Mucosa of descending colon (tissue), 3 donors: ENCODE results near the gene RMRP. TPM values are rescaled to one million over a fixed set of nuclear protein-coding genes. Genes with fewer than 3 reads are reported as not detected.

Experiments used
- ATAC-seq: fragments of 200-7000 bp; cut with Tn5 transposase; one replicate; pipeline ENCODE4 v1.9.1; 2020; ENCODE audit warnings: mild to moderate bottlenecking, moderate library complexity
- DNase-seq, 3 donors: peaks; one replicate each; pipeline ENCODE4 v3.0.0-alpha.2; 2020
- H3K36me3 ChIP-seq: fragments of 200-600 bp; one replicate; pipeline ENCODE4 v1.8.0; 2021; ENCODE audit warnings: low read depth, mild to moderate bottlenecking
- H3K4me1 ChIP-seq: fragments of 200-600 bp; one replicate; pipeline ENCODE4 v1.8.0; 2021; ENCODE audit warnings: low read depth, mild to moderate bottlenecking
- H3K4me3 ChIP-seq: fragments of 200-600 bp; one replicate; pipeline ENCODE4 v1.8.0; 2021; ENCODE audit warnings: mild to moderate bottlenecking
- H3K9me3 ChIP-seq: fragments of 200-600 bp; one replicate; pipeline ENCODE4 v1.8.0; 2021; ENCODE audit warnings: mild to moderate bottlenecking
- intact Hi-C, 2 donors: fragments of 100-400 bp; cut with DNase I in 1 of 2; cut with micrococcal nuclease in 1 of 2; formaldehyde crosslinking; loops; one replicate each; pipeline versions ENCODE4 v1.11.0 to v1.11.1; 2022; cut with DNase I, micrococcal nuclease
- total RNA-seq, 3 donors: library from RNA; stranded (reverse); fragmentation: NEBNext Ultra II Directional in 2 of 3; extraction: Animal tissue kit (Norgen Biotek cat#: 25700) in 2 of 3; gene quantifications; one replicate each; pipeline versions ENCODE4 v1.2.1 to v1.2.4, GENCODE V29; 2021 to 2023
- TF ChIP-seq, protein P1 (sequence below): fragments of 200-600 bp; IDR thresholded peaks from one replicate; pipeline ENCODE4 v1.8.0; 2022; ENCODE audit warnings: antibody characterized with exemption, mild to moderate bottlenecking
- donor health status: DM: no; HTN: no; CAD: no; lungs with moderate emphysema.
- donor health status: DM: no; HTN: no; CAD: no.
- donor health status: DM: no; HTN: yes; CAD: no.

RMRP gene
- total RNA-seq, 3 donors from 2014 or later = 9,213 to 30,268 (median 19,463) TPM

- DNase-seq (peak in 1 of 3 donors; percentile 35), ATAC-seq (no peak)
- Histone ChIP-seq H3K36me3 (peaks cover 5% of the 10 kb centered on the region), H3K9me3 (no peaks in the 10 kb centered on the region), H3K4me1 (peaks cover 58% of the 10 kb centered on the region), H3K4me3 (no peak overlapping the region)
- intact Hi-C loops = no loop called here
- TF ChIP-seq, protein P1, sequence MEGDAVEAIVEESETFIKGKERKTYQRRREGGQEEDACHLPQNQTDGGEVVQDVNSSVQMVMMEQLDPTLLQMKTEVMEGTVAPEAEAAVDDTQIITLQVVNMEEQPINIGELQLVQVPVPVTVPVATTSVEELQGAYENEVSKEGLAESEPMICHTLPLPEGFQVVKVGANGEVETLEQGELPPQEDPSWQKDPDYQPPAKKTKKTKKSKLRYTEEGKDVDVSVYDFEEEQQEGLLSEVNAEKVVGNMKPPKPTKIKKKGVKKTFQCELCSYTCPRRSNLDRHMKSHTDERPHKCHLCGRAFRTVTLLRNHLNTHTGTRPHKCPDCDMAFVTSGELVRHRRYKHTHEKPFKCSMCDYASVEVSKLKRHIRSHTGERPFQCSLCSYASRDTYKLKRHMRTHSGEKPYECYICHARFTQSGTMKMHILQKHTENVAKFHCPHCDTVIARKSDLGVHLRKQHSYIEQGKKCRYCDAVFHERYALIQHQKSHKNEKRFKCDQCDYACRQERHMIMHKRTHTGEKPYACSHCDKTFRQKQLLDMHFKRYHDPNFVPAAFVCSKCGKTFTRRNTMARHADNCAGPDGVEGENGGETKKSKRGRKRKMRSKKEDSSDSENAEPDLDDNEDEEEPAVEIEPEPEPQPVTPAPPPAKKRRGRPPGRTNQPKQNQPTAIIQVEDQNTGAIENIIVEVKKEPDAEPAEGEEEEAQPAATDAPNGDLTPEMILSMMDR = no peak
Measured at GRCh38 chr9:35662437-35662836, 4.6 kb upstream of the RMRP start.

- no peak overlapping the region for H3K4me3 ChIP-seq
- intact Hi-C loops = no loop called here
- H3K9me3 ChIP-seq = no peaks in the 10 kb centered on the region
- peaks cover 5% of the 10 kb centered on the region for H3K36me3 ChIP-seq
- H3K4me1 ChIP-seq = peaks cover 63% of the 10 kb centered on the region
- DNase-seq (peak in 1 of 3 donors; percentile 21), ATAC-seq (no peak)
- TF ChIP-seq, protein P1 = no peak
Measured at GRCh38 chr9:35661756-35662350, 4.0 kb upstream of the RMRP start.

DNA sequence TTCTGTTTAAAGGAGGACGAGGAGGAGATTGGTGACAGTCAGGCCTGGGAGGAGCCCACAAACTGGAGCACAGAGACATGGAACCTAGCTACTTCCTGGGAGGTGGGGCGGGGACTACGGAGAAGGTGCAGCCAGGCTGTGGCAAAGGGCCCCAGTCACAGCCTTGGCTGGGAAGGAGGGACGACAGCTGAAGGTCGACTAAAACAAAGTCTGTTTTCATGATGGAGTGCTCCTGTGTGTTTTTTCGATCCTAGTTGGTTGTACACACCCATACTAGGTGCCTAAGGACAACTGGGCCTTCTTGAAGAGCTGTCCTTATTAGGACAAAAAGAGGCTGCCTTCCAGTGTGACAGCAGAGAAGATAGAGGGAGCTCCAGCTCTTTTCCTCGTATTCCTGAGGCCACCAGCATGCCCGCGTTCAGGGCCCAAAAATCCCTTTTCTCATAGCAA lies 3.2 kb upstream of the RMRP start:
- no peak overlapping the region for H3K4me3 ChIP-seq
- ATAC-seq = peak; percentile 31
- intact Hi-C loops = no loop called here
- H3K36me3 ChIP-seq = peaks cover 5% of the 10 kb centered on the region
- H3K4me1 ChIP-seq = peaks cover 66% of the 10 kb centered on the region
- DNase-seq = peak in 2 of 3 donors; percentile 74 to 77
- TF ChIP-seq, protein P1 = peak; percentile 14
- H3K9me3 ChIP-seq = no peaks in the 10 kb centered on the region

GRCh38 chr9:35659340-35659739 lies 1.5 kb upstream of the RMRP start:
- Histone ChIP-seq H3K36me3 (peaks cover 5% of the 10 kb centered on the region), H3K9me3 (no peaks in the 10 kb centered on the region), H3K4me1 (peaks cover 55% of the 10 kb centered on the region), H3K4me3 (no peak overlapping the region)
- TF ChIP-seq, protein P1 = no peak
- no peak for DNase-seq
- no peak for ATAC-seq
- intact Hi-C loops = loop anchor here in 1 of 2 donors (5.0 kb wide), 1 partner anchor 73 kb away; the partner anchor contains the start of genes CREB3 and TLN1

- peak in 1 of 3 donors; percentile 66 for DNase-seq
- ATAC-seq = peak; percentile 3
Measured at GRCh38 chr9:35658968-35659220, 1.1 kb upstream of the RMRP start.

More at GRCh38 chr9:35658968-35659220, 1.1 kb upstream of the RMRP start:
- intact Hi-C loops = loop anchor here in 1 of 2 donors (5.0 kb wide), 1 partner anchor 73 kb away; the partner anchor contains the start of genes CREB3 and TLN1
- H3K9me3 ChIP-seq = no peaks in the 10 kb centered on the region
- TF ChIP-seq, protein P1 = no peak
- H3K4me3 ChIP-seq = peak overlapping the region; percentile 73
- peaks cover 52% of the 10 kb centered on the region for H3K4me1 ChIP-seq
- H3K36me3 ChIP-seq = peaks cover 5% of the 10 kb centered on the region
